GM19372 (cell line): ENCODE measurements around the gene NRSN2.
"Not testable (repeated sequence)": the region's sequence is repeated elsewhere in the genome, so short reads cannot be mapped to it uniquely, and the experiment has no call there.

Experiments
- ATAC-seq: cut with Tn5 transposase; IDR thresholded peaks from one replicate; pipeline ENCODE4 v1.9.1; 2021; ENCODE audit warnings: mild to moderate bottlenecking, low read depth, moderate library complexity; ENCODE audit not compliant: unreplicated experiment

NRSN2 gene

GRCh38 chr20:324177-325044 lies 22.5 kb upstream of the NRSN2 start:
- peak; percentile 41 for ATAC-seq

GRCh38 chr20:325045-325888 lies 21.6 kb upstream of the NRSN2 start, which contains the start of gene SOX12:
TSS of gene SOX12 (plus strand) at chr20:325552. CDS start at chr20:325925, 373 bp downstream.
- ATAC-seq: peak; percentile 67

GRCh38 chr20:325889-326644 lies 20.8 kb upstream of the NRSN2 start:
- ATAC-seq: peak; percentile 12

- ATAC-seq: no peak
These were observed 20.2 kb upstream of the NRSN2 start for GRCh38 chr20:326645-327185.

GRCh38 chr20:327186-328026 lies 19.5 kb upstream of the NRSN2 start:
- ATAC-seq: no peak

- no peak for ATAC-seq
These were observed 18.6 kb upstream of the NRSN2 start for GRCh38 chr20:328027-328974.

- no peak for ATAC-seq
These were observed 17.8 kb upstream of the NRSN2 start for GRCh38 chr20:328975-329695.

GRCh38 chr20:329851-330232 lies 17.1 kb upstream of the NRSN2 start:
- no peak for ATAC-seq

- no peak for ATAC-seq
These were observed 16.4 kb upstream of the NRSN2 start for GRCh38 chr20:330233-331149.

- ATAC-seq: no peak
These were observed 12.3 kb upstream of the NRSN2 start for GRCh38 chr20:334578-334977.

GRCh38 chr20:336040-336439 lies 10.9 kb upstream of the NRSN2 start:
- not testable (repeated sequence) for ATAC-seq

- ATAC-seq: no peak
These were observed 5.2 kb upstream of the NRSN2 start for GRCh38 chr20:341682-342081.

- ATAC-seq: no peak
These were observed 3.8 kb upstream of the NRSN2 start for GRCh38 chr20:343107-343506.

GRCh38 chr20:346033-346639 lies 775 bp upstream of the NRSN2 start:
- ATAC-seq: no peak

GRCh38 chr20:347317-347639 lies 367 bp downstream of the NRSN2 start:
- no peak for ATAC-seq

- peak; percentile 73 for ATAC-seq
These were observed 951 bp downstream of the NRSN2 start for GRCh38 chr20:347640-348484.
